ENCODE data around the gene IFT88. TPM values are rescaled to one million over a fixed set of nuclear protein-coding genes. Genes with fewer than 3 reads are reported as not detected.

IFT88 gene
- polyA plus RNA-seq, 1 experiment = 3.8 TPM

GRCh38 chr13:20608438-20609020, 41.6 kb downstream of the IFT88 start:
- no peak for DNase-seq (ENCODE audit: low read depth)
- H3K36me3 ChIP-seq (ENCODE audit: control insufficient read depth, insufficient read depth, low read length) = peaks cover 7% of the 10 kb centered on the region
- CTCF ChIA-PET = interaction anchor here (1.0 kb wide), 1 partner anchor 12 kb away, joined by 3 read pairs; no protein-coding TSS in a partner anchor
- POLR2A ChIA-PET = no interaction called here
- no peak overlapping the region for H3K4me3 ChIP-seq (ENCODE audit: low read depth, low read length)
- H3K27me3 ChIP-seq (ENCODE audit: control insufficient read depth, insufficient read depth, low read length) = no peaks in the 10 kb centered on the region
- TF ChIP-seq, protein P1, sequence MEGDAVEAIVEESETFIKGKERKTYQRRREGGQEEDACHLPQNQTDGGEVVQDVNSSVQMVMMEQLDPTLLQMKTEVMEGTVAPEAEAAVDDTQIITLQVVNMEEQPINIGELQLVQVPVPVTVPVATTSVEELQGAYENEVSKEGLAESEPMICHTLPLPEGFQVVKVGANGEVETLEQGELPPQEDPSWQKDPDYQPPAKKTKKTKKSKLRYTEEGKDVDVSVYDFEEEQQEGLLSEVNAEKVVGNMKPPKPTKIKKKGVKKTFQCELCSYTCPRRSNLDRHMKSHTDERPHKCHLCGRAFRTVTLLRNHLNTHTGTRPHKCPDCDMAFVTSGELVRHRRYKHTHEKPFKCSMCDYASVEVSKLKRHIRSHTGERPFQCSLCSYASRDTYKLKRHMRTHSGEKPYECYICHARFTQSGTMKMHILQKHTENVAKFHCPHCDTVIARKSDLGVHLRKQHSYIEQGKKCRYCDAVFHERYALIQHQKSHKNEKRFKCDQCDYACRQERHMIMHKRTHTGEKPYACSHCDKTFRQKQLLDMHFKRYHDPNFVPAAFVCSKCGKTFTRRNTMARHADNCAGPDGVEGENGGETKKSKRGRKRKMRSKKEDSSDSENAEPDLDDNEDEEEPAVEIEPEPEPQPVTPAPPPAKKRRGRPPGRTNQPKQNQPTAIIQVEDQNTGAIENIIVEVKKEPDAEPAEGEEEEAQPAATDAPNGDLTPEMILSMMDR (IDR thresholded peaks at IDR 0.05; ENCODE audit: insufficient read depth, low read depth, low read length) = no peak

- DNase-seq (ENCODE audit: low read depth) = no peak
- Histone ChIP-seq H3K36me3 (ENCODE audit: control insufficient read depth, insufficient read depth, low read length) (peaks cover 7% of the 10 kb centered on the region), H3K4me3 (ENCODE audit: low read depth, low read length) (no peak overlapping the region), H3K27me3 (ENCODE audit: control insufficient read depth, insufficient read depth, low read length) (no peaks in the 10 kb centered on the region)
- POLR2A ChIA-PET = no interaction called here
- CTCF ChIA-PET = interaction anchor here (0.6 to 1.0 kb wide), 2 partner anchors 13 to 83 kb away, joined by 3 to 4 read pairs; no protein-coding TSS in a partner anchor
- TF ChIP-seq, protein P1 (IDR thresholded peaks at IDR 0.05; ENCODE audit: insufficient read depth, low read depth, low read length) = no peak
Observed at GRCh38 chr13:20609145-20609544, 42.2 kb downstream of the IFT88 start.

DNA sequence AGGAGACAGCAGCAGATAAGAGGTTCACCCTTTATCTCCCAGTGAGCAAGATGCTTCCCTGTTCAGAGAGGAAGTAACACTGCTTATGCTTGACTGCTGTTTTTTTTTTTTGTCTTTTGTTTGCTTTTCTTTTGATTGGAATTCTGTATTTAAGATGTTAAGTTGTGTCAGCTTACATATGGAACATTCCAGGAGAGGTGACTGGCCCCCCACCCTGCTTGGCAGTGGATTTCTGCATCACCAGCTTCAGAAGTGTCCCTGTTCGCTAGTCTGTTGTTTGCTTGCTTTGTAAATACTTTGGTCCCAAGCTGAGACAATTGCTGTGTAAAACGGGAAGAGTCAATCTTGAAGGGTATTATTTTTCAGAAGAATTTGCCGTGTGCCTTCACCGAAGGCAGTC, 43.0 kb downstream of the IFT88 start:
- TF ChIP-seq, protein P1 (IDR thresholded peaks at IDR 0.05; ENCODE audit: insufficient read depth, low read depth, low read length) = no peak
- no peak overlapping the region for H3K4me3 ChIP-seq (ENCODE audit: low read depth, low read length)
- ChIA-PET CTCF (interaction anchor here (0.6 kb wide), 1 partner anchor 82 kb away, joined by 4 read pairs; no protein-coding TSS in a partner anchor), POLR2A (interaction anchor here (0.8 kb wide), 1 partner anchor 42 kb away, joined by 3 read pairs; no protein-coding TSS in a partner anchor)
- peaks cover 7% of the 10 kb centered on the region for H3K36me3 ChIP-seq (ENCODE audit: control insufficient read depth, insufficient read depth, low read length)
- no peaks in the 10 kb centered on the region for H3K27me3 ChIP-seq (ENCODE audit: control insufficient read depth, insufficient read depth, low read length)
- DNase-seq (ENCODE audit: low read depth) = no peak

DNA sequence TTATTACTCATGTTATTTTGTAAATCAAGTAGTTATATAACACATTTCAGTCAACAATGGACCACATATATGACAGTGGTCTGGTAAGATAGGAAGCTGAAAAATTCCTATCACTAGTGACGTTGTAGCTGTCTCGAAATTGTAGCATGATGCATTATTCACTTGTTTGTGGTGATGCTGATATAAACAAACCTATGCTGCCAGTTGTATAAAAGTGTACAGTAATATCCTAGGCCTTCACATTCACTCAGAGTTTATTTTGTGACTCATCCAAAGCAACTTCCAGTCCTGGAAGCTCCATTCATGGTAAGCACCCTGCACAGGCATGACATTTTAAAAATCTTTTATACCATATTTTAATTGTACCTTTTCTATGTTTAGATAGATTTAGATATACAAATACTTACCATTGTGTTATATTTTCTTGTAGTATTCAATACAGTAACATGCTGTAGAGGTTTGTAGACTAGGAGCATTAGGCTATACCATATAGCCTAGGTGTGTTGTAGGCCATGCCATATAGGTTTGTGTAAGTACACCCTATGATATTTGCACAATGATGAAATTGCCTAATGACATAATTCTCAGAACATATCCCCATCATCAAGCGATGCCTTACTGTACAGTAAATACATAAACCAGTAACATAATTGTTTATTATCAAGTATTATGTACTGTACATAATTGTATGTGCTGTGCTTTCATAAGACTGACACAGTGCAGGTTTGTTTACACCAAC, 49.3 kb downstream of the IFT88 start:
- POLR2A ChIA-PET = no interaction called here
- TF ChIP-seq, protein P1 (IDR thresholded peaks at IDR 0.05; ENCODE audit: insufficient read depth, low read depth, low read length) = no peak
- peak; percentile 74 for DNase-seq (ENCODE audit: low read depth)
- CTCF ChIA-PET = no interaction called here
- no peak overlapping the region for H3K4me3 ChIP-seq (ENCODE audit: low read depth, low read length)
- no peaks in the 10 kb centered on the region for H3K36me3 ChIP-seq (ENCODE audit: control insufficient read depth, insufficient read depth, low read length)
- no peaks in the 10 kb centered on the region for H3K27me3 ChIP-seq (ENCODE audit: control insufficient read depth, insufficient read depth, low read length)

GRCh38 chr13:20623000-20623399, 56.0 kb downstream of the IFT88 start:
- no peak for DNase-seq (ENCODE audit: low read depth)
- ChIA-PET POLR2A (no interaction called here), CTCF (no interaction called here)
- H3K27me3 ChIP-seq (ENCODE audit: control insufficient read depth, insufficient read depth, low read length) = no peaks in the 10 kb centered on the region
- H3K36me3 ChIP-seq (ENCODE audit: control insufficient read depth, insufficient read depth, low read length) = no peaks in the 10 kb centered on the region
- no peak overlapping the region for H3K4me3 ChIP-seq (ENCODE audit: low read depth, low read length)
- TF ChIP-seq, protein P1 (IDR thresholded peaks at IDR 0.05; ENCODE audit: insufficient read depth, low read depth, low read length) = no peak
